Esophagus (tissue), 2 donors: ENCODE data around the gene HOXA13. TPM values are rescaled to one million over a fixed set of nuclear protein-coding genes. Genes with fewer than 3 reads are reported as not detected.

Experiments used
- H3K27ac ChIP-seq, 2 donors: one replicate each; pipeline ENCODE4 v1.5.1; 2013; ENCODE audit warnings: low read depth in 2 of 2, mild to moderate bottlenecking in 2 of 2, inconsistent platforms in 1 of 2, low read length in 1 of 2, moderate library complexity in 1 of 2
- H3K27me3 ChIP-seq, 2 donors: one replicate each; pipeline ENCODE4 v1.6.1; 2013; ENCODE audit warnings: low read length in 2 of 2, control low read depth in 1 of 2, mild to moderate bottlenecking in 1 of 2; ENCODE audit not compliant: insufficient read depth in 2 of 2, control insufficient read depth in 1 of 2
- H3K36me3 ChIP-seq, 2 donors: one replicate each; pipeline ENCODE4 v1.6.1; 2013; ENCODE audit warnings: low read length in 1 of 2; ENCODE audit not compliant: control insufficient read depth in 2 of 2, insufficient read depth in 2 of 2
- H3K4me1 ChIP-seq, 2 donors: one replicate each; pipeline ENCODE4 v1.6.1; 2013; ENCODE audit warnings: low read length in 1 of 2; ENCODE audit not compliant: control insufficient read depth in 2 of 2, insufficient read depth in 2 of 2
- H3K4me3 ChIP-seq, 2 donors: one replicate each; pipeline ENCODE4 v1.5.1; 2013; ENCODE audit warnings: low read length in 2 of 2, mild to moderate bottlenecking in 2 of 2, low read depth in 1 of 2, moderate library complexity in 1 of 2
- H3K9me3 ChIP-seq, 2 donors: one replicate each; pipeline ENCODE4 v1.6.1; 2013; ENCODE audit warnings: mild to moderate bottlenecking in 2 of 2, low read depth in 1 of 2, low read length in 1 of 2, moderate library complexity in 1 of 2; ENCODE audit not compliant: control insufficient read depth in 2 of 2, insufficient read depth in 1 of 2
- WGBS, 2 donors: extraction: QIAGEN DNeasy Blood & Tissue Kit; methylation state at CpG; one replicate each; pipeline ENCODE4 v1.1.7; 2013; 5-methylcytosine and 5-hydroxymethylcytosine counted together
- polyA plus RNA-seq, 2 donors: library from polyadenylated mRNA; stranded (reverse); fragments of 200-250 nt; gene quantifications; one replicate each; pipeline ENCODE4 v1.2.3, GENCODE V29; 2013
- donor health status: healthy with polysubstance abuse.
- donor health status: Bipolar disorder and iron deficiency.

The HOXA13 gene
- polyA plus RNA-seq, 2 donors, result not detected

GRCh38 chr7:27176962-27177794 lies 22.7 kb downstream of the HOXA13 start:
- peaks cover 14 to 46% of the 10 kb centered on the region in 2 donors for H3K27me3 ChIP-seq
- 70 to 88% methylated on average over 22 of the region's 22 CpGs for WGBS, 2 donors
- H3K36me3 ChIP-seq, result no peaks in the 10 kb centered on the region
- H3K27ac ChIP-seq, result no peak overlapping the region
- H3K4me3 ChIP-seq, result no peak overlapping the region
- H3K9me3 ChIP-seq, result no peaks in the 10 kb centered on the region
- peaks cover 2 to 9% of the 10 kb centered on the region in 2 donors for H3K4me1 ChIP-seq

GRCh38 chr7:27176524-27176845 lies 23.4 kb downstream of the HOXA13 start:
- peaks cover 10 to 46% of the 10 kb centered on the region in 2 donors for H3K27me3 ChIP-seq
- H3K4me1 ChIP-seq, result peaks cover 2 to 9% of the 10 kb centered on the region in 2 donors
- H3K4me3 ChIP-seq, result no peak overlapping the region
- no peaks in the 10 kb centered on the region for H3K9me3 ChIP-seq
- H3K27ac ChIP-seq, result no peak overlapping the region
- no peaks in the 10 kb centered on the region for H3K36me3 ChIP-seq
- WGBS, 2 donors, result 87 to 90% methylated on average over 3 of the region's 3 CpGs

GRCh38 chr7:27175626-27176523 lies 24.0 kb downstream of the HOXA13 start:
- WGBS, 2 donors, result 57 to 78% methylated on average over 40 of the region's 40 CpGs
- no peak overlapping the region for H3K4me3 ChIP-seq
- H3K36me3 ChIP-seq, result no peaks in the 10 kb centered on the region
- H3K9me3 ChIP-seq, result no peaks in the 10 kb centered on the region
- H3K27me3 ChIP-seq, result peaks cover 9 to 51% of the 10 kb centered on the region in 2 donors
- peaks cover 2 to 9% of the 10 kb centered on the region in 2 donors for H3K4me1 ChIP-seq
- H3K27ac ChIP-seq, result no peak overlapping the region

DNA sequence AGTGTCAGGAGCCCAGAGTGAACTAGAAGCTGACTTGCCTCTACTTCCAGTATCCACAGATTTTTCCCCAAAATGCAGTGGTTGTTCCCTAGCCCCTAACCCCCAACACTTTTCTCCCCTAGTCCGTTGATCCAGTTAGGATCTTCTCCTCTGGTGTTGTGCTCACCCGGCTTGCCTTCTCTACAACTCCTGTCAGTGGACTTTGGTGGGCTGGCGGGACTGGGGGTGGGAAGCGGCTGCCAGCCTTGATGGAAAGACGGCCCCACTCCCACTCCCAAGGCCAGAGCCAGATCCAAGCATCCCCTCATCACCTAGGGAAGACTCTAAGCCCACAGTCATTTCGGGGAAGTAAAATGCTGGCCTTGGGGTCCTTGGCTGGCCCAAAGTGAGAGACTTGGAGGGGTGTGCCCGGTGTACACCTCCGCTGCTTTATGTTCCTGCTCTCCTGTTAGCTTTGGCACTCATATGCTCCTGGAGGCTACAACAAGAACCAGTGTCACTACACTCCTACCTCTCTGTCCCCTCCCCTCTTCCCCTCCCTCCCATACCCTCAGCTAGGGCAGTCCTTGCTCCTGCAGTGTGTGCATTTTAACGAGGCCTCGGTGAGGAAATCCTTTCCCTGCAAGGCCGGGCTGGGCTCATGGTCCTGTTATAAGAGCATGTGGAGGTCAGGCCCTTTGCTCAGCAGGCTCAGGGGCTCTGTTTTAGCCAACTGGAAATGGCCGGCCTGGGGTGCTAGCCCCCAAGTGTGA lies 24.8 kb downstream of the HOXA13 start:
- Histone ChIP-seq H3K27ac (no peak overlapping the region), H3K4me1 (peaks cover 2 to 9% of the 10 kb centered on the region in 2 donors), H3K36me3 (no peaks in the 10 kb centered on the region), H3K9me3 (no peaks in the 10 kb centered on the region), H3K4me3 (no peak overlapping the region), H3K27me3 (peaks cover 7 to 48% of the 10 kb centered on the region in 2 donors)
- WGBS, 2 donors, result 53 to 70% methylated on average over 12 of the region's 12 CpGs

DNA sequence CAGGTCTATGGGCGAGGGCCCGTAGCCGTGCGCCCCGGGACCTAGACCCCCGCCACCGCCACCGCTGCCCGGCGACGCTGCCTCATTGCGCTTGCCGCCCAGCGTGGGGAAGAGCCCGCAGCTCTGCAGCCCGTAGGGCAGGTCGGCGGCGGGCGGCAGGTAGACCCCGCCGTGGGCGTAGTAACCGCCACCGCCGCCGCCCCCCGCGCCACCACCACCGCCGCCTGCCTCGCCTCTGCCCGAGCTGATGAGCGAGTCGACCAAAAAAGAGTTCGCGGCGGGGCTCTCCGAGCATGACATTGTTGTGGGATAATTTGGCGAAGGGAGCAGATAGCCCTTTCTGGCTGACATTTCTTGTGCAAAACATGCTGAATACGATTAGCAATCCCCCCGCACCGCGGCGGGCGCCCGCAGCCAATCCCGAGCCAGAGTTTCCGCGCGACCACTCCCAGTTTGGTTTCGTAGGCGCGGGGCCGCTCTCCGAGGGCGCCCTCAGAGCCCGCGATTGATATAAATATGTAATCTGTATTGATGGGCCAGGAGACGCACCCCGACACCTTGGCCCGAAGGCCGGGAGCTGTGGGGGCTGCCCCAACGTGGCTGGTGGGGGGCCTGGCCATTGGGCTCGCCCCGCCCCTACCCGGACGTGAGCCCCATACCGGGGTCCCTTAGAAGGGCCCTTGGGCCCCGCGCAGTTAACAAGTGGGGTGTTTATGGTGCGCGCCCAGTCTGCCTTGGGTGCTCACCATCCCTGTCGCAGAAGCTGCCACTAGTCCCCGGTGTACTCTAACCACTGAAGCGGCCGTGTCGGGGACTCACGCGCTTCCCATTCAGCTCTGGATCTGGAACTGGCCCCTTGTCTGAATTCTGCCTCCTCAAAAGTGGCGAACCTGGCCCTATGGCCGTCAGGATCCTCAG lies 25.7 kb downstream of the HOXA13 start, which contains the start of gene HOXA10:
HOXA10 (minus strand) TSS at position 365 of the 918 bp plus-strand sequence; CDS start at position 351, 14 bp downstream.
- Histone ChIP-seq H3K4me3 (peak within 1 kb of the TSS; percentile 42 to 54), H3K4me1 (peaks cover 2 to 5% of the 10 kb centered on the region in 2 donors), H3K9me3 (no peaks in the 10 kb centered on the region), H3K27ac (no peak within 1 kb of the TSS), H3K27me3 (peaks cover 7 to 50% of the 10 kb centered on the region in 2 donors), H3K36me3 (no peaks in the 10 kb centered on the region)
- 7 to 10% methylated on average over 76 to 82 of the region's 82 CpGs for WGBS, 2 donors

GRCh38 chr7:27173511-27173955 lies 26.4 kb downstream of the HOXA13 start:
- H3K4me1 ChIP-seq, result peaks cover 2 to 5% of the 10 kb centered on the region in 2 donors
- H3K27me3 ChIP-seq, result peaks cover 8 to 52% of the 10 kb centered on the region in 2 donors
- H3K36me3 ChIP-seq, result no peaks in the 10 kb centered on the region
- peak overlapping the region; percentile 42 to 54 for H3K4me3 ChIP-seq
- WGBS, 2 donors, result 1% methylated on average over 42 to 59 of the region's 59 CpGs
- no peak overlapping the region for H3K27ac ChIP-seq
- H3K9me3 ChIP-seq, result no peaks in the 10 kb centered on the region

DNA sequence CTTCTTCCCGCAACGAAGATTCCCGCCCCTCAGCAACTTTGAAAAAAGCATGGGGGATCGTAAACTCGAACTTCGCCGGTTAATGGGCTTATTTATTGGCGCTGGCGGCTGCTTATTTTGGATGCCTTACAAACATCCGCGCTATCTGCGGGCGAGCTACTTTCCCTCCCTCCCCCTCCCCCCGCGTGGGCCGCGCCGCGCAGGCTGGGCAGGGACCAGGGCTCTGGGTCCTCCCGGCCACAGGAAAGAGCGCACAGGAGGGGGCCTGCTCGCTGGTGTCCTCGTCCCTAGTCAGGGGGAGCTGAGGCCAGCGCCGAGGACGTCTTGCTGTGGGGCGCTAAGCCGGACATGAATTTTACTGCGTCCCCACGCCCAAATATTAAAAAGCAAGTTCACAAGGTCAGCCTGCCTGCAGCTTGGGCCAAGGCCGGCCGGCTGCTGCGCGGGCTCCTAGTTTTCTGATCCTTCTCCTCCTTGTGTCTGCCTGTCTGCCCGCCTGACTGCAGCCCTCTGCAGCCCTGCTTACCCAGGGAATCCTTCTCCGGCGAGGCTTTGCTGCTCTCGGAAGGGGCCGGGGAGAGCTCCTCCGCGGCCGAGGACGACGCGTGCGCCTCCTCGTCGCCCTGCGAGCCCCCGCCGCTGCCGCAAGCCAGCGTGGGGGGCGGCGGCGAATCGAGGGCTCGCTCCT lies 26.9 kb downstream of the HOXA13 start:
- Histone ChIP-seq H3K27ac (no peak overlapping the region), H3K4me3 (peak overlapping the region; percentile 42 to 54), H3K27me3 (peaks cover 12 to 56% of the 10 kb centered on the region in 2 donors), H3K4me1 (peaks cover 2 to 5% of the 10 kb centered on the region in 2 donors), H3K36me3 (no peaks in the 10 kb centered on the region), H3K9me3 (peaks cover 0 to 4% of the 10 kb centered on the region in 2 donors)
- 2 to 3% methylated on average over 57 to 58 of the region's 58 CpGs for WGBS, 2 donors

- Histone ChIP-seq H3K4me3 (peak overlapping the region in 1 of 2 donors; percentile 54), H3K27me3 (peaks cover 12 to 61% of the 10 kb centered on the region in 2 donors), H3K9me3 (peaks cover 0 to 4% of the 10 kb centered on the region in 2 donors), H3K27ac (no peak overlapping the region), H3K36me3 (no peaks in the 10 kb centered on the region), H3K4me1 (peaks cover 2 to 5% of the 10 kb centered on the region in 2 donors)
- 9 to 13% methylated on average over 10 of the region's 10 CpGs for WGBS, 2 donors
Measured at GRCh38 chr7:27172315-27172774, 27.5 kb downstream of the HOXA13 start.
